Fibroblast of skin of right biceps (primary cell): ENCODE measurements around the gene MTOR.
"Not testable (repeated sequence)": the region's sequence is repeated elsewhere in the genome, so short reads cannot be mapped to it uniquely, and the experiment has no call there.

ENCODE experiments used
- DNase-seq: peaks from one replicate; pipeline ENCODE4 v3.0.0-alpha.2; 2013

Gene MTOR

DNA sequence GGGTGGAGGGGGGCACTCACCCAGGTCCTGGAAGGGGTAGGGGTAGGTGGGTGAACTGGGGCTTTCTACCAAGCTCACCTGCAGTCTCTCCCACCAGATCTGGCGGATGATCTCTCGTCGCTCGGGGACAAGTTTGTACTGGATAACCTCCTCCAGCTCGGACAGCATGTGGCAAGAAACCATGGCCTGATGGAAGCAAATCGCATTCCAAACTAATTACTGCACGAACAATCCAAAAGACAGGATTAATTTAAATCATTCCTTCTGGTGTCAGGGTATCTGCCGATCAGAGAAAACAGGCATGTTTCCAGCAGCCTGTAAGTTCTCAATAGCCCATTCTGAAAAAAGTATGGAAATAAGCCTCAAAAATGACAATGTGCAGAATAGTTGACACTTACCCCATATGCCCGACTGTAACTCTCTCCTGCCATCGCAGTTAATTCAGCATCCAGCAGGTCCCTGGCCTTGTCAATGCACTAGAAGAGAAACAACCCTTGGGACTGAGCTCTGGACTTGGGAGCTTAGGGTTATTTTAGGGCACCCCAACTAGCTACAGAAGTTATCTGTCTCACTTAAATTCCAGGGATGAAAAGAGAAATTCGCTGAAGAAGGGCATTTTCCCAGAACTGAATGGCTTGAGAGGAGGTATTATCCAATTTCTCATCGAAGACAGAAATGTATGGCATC lies 117.6 kb downstream of the MTOR start:
- DNase-seq, result no peak

DNA sequence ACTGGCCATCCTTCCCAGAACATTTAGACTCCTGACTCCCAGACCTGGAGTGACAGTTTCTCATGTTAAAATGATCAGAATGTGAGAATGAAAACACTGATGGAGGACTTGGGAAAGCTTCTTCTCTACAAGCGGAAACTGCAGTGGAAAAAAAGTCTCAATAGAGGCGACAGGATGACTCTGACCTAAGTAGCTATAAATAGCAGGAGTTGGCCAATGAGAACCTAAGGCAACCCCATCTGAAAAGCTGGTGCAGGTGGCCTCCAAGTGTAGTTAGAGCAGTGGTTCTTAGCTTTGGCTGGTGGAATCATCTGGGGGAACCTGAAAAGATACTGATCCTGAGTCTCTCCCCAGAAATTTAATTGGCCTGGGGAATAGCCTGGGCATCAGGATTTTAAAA lies 118.4 kb downstream of the MTOR start:
- no peak for DNase-seq

DNA sequence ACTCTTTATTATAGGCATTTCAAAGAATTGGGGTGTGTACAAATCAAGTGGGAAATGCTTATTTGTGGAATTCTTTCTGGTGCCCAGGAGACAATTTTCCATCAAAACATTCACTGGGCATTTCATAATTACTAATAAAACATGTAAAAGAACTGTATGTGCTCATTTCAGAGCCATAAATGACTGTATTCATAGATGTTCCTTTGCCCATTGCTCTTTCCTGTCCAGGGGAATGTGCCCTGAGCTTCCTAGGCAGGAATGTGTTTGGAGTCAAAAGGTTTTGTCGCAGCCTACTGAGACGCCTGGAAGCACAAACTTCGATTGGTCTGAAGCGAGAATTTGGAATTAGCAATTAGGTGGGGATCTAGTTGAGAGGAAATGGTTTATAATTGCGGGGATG lies 119.0 kb downstream of the MTOR start:
- DNase-seq, result no peak

DNA sequence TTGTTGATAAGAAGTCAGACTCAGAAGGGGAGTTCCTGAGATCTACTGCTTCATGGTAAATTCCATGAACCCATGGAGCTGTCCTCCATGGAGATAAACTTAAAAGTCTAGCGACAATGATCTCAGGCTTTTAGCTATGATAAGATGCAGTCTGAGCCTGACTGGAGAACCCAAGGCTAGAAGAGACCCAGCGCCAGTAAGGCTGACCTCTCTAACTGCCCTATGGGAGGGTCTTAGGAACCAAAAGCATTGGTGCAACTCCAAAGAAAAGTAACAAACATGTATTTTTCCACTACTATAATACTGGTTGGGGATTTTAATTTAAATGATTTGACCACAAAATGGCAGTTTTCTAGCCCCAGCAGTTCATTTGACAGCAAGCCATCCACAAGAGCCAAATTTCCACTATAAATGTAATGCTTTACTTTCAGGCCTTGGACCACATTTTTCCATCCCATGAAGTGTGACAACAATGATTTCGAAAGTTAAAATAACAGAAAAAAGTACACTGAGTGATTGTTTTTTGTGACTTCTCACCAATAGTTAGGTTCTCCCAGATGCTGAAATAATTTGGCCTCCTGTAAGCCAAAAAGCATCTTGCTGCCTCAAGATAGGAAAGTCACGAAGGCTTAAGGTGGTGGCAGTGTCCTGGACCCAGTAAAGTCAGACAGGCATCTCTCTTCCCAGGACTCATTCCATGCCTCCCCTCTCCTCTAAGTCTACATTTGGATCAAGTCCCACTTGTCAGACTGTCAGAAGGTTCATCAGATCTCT lies 119.5 kb downstream of the MTOR start:
- no peak for DNase-seq

DNA sequence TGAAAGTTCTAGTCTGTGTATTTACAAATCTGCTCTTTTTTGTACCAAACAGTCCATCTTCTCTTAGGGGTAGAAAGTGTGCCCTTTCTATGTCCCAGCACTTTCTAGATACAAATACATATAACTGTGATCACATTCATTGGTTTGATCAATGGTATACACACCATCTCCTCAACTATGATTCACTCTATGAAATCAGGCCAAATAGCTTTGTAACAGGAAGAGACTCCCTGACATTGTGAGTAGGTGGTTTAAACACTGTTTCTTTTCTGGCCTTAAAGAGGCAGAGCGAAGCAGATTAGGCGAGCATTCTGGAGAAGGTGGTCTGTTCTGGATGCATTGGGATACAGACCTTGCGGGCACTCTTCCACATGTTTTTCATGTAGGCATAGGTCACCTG lies 123.4 kb downstream of the MTOR start:
- peak; percentile 49 for DNase-seq

DNA sequence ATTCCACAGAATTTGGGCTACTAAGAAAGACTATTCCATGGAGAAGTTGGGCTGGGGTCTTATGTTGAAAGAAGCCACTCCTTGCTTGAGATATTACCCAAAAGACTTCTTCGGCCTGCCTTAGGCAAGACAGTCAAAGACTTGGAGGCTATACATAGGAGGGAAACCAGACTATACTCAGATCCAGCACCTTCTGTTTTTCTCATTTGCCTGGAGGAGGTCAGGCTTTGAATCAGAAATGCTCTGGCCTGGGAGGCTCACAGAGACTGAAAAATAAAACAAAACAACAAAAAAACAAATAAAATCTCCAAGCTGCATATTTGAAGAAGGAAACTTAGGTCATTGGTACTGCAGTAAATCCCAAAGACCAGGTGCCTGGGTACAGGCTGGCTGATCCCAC lies 124.3 kb downstream of the MTOR start:
- DNase-seq, result no peak

DNA sequence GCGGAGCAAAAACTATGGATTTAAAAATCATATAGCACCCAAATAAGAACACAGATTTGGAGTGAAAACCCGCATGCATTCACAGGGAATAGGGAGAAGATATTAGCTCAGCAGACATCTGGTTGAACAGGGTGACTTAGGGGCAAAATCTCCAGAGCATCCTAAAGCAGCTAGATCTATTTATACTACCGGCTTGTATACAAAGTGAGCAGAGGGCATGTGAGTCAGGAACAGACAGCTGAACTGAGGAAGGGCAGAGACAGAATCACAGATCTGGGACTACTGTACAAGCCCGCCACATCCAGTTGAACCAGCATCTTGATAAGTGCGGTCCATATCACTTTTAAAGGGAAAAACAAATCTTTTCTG lies 127.5 kb downstream of the MTOR start:
- no peak for DNase-seq

DNA sequence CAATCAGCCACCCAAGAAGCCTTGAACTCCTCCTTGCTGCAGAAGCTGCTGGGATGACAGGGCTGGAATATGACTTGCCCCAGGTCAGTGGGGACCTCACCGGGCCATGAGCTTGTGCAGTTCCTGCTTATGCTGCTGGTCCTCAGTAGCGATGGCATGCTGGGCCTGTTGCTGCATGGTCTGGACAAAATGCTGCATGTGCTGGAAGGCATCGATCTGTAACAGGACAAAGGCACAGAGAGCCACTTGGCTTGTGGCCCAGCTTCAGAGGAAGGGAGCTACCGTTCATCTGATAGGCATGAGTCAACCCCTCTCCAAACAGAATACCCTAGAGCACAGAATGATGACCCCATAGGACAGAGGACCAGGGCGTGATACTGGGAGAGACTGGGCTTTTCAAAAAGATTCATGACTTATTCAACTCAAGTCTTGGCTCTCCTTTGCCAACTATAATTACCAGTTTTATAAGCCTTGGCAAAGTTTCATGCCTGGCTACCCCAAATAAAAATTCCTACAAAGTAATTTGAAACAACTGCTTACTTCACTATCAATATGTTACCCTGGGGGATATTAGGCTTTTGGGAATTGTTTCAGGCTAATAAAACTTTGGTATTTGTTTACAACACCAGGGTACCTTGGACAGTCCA lies 128.0 kb downstream of the MTOR start:
- DNase-seq, result peak; percentile 33

DNA sequence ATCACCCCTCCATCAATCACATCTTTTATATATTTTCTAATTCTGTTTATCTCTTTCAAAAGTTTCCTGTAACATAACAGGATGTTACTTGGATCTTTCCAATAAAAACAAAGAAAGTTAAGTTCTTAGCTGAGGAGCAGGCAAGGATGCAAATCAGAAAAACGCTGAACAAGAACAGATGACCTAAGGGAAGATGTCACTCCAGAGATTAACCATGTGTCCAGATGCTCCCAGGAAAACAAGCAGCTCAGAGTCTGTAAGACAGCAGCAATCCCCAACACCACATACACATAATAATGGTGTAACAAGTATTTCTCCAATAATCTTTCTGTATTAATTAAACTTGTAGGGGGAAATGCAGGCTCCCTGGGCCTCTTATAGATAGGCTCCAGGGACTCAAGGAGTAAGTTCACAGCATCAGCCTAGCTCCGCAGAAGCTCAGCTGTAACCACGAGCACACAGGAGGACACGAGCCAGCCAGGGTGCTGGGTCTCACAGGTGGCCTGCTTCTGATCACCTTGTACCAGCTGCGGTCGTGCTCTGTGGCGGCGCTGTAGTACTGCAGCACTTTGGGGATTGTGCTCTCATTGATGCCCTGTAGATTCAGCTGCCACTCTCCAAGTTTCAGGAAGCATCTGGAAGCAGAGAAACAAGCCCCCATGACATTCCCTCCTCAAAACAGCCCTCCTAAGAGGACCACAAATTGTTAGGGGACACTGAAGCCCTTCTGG lies 129.6 kb downstream of the MTOR start:
- no peak for DNase-seq

DNA sequence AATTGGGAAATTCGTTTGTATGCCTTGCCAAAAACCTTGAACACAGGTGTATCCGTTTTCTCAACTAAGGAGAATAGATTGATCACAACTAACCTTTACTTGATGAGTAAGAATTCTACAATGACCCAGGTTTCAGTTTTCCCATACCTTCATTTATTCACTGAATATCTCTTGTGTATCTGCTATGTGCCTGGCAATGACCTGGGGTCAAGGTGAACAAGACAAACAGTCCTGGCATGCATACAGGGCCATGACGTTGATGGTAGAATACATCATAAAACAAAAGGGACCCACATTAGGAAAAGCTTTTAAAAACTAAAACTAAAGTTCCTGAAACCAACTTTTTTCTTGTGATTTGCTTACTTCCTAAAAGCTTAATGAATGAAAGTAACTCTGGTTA lies 130.5 kb downstream of the MTOR start:
- no peak for DNase-seq

DNA sequence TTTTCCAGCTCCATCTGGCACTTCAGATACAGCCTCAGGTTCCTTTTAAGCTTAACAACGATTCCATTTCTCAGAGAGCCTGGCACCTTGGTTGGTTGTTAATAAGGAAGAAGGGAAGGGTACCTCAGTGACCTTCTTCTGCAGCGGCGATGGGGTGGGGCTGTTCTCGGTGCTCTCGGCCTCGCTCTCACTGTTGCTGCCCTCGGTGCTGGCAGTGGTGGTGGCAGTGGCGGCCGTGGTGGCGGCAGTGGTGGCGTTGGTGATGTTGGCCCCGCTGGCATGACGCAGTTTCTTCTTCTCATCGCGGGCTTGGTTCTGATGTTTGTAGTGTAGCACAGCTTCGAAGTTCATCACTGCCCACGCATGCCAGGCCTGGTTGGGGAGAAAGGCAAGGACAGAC lies 131.9 kb downstream of the MTOR start:
- no peak for DNase-seq

DNA sequence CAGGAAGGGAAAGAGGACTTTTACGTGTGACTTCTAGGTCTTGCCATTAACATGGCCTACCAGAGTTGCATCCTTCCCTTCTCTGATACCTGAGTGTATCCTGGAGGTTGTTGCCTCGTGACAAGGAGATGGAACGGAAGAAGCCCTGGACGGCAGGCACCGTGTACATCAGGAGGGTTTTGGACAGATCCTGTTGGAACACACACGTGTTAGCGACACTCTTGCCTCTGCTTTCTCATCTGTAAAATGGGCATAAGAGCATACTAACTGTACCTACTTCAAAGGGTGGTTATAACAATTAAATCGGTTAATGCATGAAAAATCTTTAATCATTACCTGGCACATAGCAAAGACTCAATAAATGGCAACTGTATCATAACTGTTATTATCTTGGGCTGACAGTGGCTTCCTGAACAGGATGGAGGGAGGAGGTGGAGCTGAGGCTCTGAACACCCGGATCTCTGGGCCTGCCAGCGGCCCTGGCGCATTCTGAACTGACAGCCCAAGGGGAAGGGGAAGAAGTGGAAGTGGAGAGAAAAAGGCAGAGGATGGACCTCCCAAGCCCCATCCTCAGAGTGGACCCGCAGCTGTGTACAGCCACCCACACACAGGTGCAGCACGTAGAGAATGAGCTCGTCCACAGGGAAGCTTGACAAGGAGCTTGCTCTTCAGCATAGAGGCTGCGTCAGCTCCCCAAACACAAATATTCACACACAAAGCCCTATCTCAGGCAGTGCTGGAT lies 132.5 kb downstream of the MTOR start:
- DNase-seq, result no peak

DNA sequence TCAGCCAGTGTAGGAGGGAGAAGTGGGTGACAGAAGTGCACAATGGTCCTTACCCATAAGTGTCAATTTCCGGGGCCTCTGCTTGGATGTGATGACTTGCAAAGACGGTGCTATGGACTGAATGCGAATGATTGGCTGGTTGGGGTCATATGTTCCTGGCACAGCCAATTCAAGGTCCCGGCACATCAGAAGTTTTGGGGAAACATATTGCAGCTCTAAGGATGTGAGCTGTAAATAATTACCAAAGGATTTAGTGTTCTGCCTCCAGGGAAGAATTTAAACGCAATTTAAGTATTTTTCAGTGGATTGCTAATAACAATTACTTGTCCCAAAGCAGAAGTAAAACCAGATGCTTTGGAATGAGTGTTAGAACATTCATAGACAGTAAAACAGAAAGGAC lies 135.8 kb downstream of the MTOR start:
- no peak for DNase-seq

DNA sequence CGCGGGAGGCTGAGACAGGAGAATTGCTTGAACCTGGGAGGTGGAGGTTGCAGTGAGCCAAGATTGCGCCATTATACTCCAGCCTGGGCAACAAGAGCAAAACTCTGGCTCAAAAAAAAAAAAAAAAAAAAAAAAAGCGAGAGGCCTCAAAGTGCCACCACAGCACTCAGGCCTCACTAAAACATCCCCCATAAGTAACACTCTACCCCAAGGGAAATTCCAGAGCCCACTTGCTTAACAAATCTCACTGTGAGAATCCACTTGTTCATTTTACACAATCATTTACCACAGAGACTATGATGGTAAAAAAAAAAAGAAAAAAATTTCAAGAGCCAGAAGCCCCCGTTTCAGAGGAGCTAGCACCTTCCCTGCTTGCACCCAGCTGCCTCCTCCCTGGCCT lies 136.4 kb downstream of the MTOR start:
- no peak for DNase-seq

DNA sequence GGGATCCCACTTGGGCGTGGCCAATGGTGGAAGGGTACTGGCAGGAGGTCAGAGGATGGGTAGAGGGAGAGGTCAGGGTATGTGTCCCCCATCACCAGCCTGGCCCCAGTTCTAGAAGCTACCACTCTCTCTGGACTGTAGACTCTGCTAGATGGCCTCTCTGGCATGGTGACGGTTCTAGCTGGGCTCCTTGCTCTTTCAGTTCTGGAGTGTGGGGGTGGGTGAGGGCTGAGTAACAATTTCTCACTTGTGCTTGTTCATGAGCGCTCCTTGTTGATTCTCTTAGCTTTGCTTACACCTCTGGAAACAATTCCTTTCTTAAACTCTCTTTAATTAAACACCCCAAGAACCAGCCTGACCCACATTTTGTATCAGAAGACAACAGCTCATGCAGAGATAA lies 137.4 kb downstream of the MTOR start:
- no peak for DNase-seq

DNA sequence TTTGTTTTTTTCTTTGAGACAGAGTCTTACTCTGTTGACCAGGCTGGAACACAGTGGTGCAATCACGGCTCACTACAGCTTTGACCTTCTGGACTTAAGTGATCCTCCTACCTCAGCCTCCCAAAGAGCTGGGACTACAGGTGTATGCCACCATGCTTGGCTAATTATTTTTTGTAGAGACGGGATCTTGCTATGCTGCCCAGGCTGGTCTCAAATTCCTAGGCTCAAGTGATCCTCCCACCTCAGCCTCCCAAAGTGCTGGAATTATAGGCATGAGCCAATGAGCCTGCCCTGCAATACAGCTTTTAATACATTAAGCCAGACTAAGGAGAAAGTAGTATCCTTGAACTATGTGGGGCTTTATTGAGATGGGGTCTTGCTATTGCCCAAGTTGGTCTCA lies 146.0 kb downstream of the MTOR start:
- no peak for DNase-seq

DNA sequence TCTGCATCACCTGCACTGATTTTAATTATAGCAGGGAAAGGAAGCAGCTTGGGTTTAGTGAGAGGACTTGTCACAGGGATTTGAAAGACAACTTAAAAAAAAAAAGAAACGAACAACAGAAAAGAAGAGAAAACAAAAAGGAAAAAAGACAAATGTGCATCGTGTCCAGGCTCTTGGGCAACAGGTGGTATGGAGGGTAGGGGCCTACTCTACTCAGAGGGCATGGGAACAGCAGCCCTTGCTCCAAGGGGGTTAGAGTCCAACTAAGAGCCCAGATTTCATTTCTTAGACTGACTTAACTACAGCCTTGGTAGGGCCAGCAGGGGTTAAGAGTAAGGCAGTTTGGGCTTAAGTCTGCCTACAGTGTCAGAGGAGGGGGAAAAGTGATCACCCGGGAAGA lies 147.4 kb downstream of the MTOR start:
- no peak for DNase-seq

DNA sequence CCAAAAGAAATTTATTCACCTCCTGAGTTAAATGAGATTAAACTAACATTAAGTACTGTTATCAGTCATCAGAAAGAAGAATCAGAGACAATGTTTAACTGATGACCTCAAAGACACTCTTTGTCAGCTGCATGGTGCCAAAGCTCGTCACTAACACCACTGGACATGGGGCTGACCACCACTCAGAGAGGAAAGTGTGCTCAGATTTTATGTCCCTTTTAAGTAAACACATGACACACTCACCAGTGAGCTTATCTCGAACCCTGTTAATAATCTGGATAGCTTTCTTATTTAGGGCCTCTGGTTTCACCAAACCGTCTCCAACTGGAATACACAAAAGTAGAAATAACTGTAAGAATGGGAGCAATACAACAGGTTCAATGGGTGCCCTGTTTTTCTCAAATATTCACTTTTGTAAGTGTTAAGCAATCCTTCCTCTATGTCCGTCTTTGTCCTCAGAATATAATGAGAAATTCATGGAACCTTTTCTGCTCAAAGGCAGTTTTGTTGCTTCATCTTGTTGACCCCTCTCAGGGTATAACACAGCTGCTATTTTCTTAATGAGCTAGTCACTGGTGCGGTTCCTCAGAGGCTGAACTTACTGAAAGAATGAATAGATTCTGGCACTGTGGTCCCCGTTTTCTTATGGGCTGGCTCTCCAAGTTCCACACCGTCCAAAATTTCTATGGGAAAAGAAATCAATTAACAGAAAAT lies 153.1 kb downstream of the MTOR start:
- DNase-seq, result no peak

DNA sequence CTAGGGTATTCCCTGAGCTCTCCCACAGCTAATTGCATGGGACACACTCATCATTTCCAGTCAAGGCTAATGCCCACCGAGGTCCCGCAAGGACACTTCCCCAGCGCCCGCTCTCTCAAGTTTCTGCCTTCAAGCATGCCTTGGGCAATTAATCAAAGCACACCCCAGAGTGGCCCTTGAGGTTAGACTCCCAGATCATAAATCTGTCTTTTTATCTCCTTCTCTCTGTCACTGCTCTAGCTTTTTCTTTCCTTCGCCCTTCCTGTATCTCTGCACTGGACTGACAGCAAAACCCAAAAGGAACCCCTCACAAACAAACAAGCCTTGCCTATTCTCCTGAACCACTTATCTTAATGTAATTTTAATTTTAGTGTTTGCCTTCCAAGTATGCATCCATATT lies 154.8 kb downstream of the MTOR start:
- no peak for DNase-seq

DNA sequence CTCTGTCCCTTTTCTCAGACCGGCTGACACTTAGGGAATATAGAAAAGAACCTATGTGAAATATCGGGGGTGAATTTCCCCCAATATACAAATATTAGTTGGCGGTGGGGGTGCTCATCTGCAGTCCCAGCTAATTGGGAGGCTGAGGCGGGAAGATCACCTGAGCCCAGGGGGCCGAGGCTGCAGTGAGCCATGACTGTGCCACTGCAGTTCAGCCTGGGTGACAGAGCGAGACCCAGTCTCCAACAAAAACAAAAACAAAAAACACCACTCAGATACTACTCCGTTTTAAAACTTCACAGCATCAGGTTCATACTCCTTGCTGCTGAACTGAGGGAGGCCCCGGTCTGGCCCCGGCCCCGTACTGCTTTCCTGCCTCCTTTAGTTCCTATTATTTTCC lies 156.8 kb downstream of the MTOR start:
- no peak for DNase-seq

DNA sequence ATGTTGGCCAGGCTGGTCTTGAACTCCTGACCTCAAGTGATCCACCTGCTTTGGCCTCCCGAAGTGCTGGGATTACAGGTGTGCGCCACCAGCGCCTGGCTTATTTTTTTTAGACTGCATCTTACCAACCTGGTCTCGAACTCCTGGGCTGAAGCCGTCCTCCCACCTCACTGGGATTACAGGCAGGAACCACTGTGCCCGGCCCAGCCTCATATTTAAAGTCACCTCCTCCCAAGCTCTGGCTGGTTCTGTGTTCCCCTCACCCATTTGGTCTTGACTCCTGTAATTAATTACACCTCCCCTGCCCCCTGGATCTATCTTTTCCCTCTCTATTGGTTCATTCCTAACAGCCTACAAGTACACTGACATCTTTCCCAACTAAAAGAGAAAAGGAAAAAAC lies 161.0 kb downstream of the MTOR start:
- no peak for DNase-seq

DNA sequence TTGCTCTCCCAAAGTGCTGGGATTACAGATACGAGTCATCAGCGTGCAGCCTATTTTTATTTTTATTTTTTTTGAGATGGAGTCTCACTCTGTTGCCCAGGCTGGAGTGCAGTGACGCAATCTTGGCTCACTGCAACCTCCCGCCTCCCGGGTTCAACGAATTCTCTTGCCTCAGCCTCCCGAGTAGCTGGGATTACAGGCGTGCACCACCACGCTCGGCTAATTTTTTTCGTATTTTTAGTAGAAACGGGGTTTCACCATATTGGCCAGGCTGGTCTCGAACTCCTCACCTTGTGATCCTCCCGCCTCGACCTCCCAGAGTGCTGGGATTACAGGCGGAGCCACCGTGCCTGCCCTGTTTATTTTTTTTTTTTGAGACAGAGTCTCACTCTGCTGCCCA lies 161.5 kb downstream of the MTOR start:
- DNase-seq, result not testable (repeated sequence)
